ENCODE results near the gene MVD. TPM values are rescaled to one million over a fixed set of nuclear protein-coding genes. Genes with fewer than 3 reads are reported as not detected.

Gene MVD
- total and polyA plus RNA-seq, 4 donors = 39.1 to 135 (median 119) TPM

GRCh38 chr16:88640498-88641247 is 22.2 kb downstream of the MVD start:
- H3K36me3 ChIP-seq (ENCODE audit: control insufficient read depth in 4 of 4, insufficient read depth in 4 of 4, low read length in 4 of 4) = peaks cover 0 to 15% (median 2%) of the 10 kb centered on the region in 4 donors
- no peak overlapping the region for H3K4me3 ChIP-seq
- H3K27me3 ChIP-seq (ENCODE audit: control insufficient read depth in 3 of 3, insufficient read depth in 3 of 3, low read length in 2 of 3) = peaks cover 0 to 49% (median 26%) of the 10 kb centered on the region in 3 donors
- no peak for TF ChIP-seq CTCF (IDR thresholded peaks at IDR 0.05; ENCODE audit: control extremely low read depth, extremely low read depth)
- H3K9ac ChIP-seq (ENCODE audit: insufficient read depth in 1 of 2, low read length in 2 of 2) = no peak overlapping the region
- peaks cover 0 to 2% (median 0%) of the 10 kb centered on the region in 4 donors for H3K9me3 ChIP-seq (ENCODE audit: control insufficient read depth in 4 of 4, insufficient read depth in 3 of 4, low read length in 3 of 4)
- 64 to 67% methylated on average over 15 to 17 of the region's 17 CpGs for WGBS, 2 donors
- H3K27ac ChIP-seq (ENCODE audit: low read depth in 1 of 2, low read length in 1 of 2) = no peak overlapping the region
- H3K4me1 ChIP-seq (ENCODE audit: control insufficient read depth in 5 of 5, insufficient read depth in 5 of 5, low read length in 5 of 5) = peaks cover 0 to 4% (median 0%) of the 10 kb centered on the region in 5 donors
- DNase-seq (no peak), ATAC-seq (ENCODE audit: insufficient read depth, low FRiP score) (no peak)

- TF ChIP-seq CTCF (IDR thresholded peaks at IDR 0.05; ENCODE audit: control extremely low read depth, extremely low read depth) = no peak
- peaks cover 0 to 49% (median 26%) of the 10 kb centered on the region in 3 donors for H3K27me3 ChIP-seq (ENCODE audit: control insufficient read depth in 3 of 3, insufficient read depth in 3 of 3, low read length in 2 of 3)
- no peak overlapping the region for H3K4me3 ChIP-seq
- no peak for ATAC-seq (ENCODE audit: insufficient read depth, low FRiP score)
- no peak for DNase-seq
- WGBS, 2 donors = 40 to 42% methylated on average over 13 of the region's 13 CpGs
- H3K9ac ChIP-seq (ENCODE audit: insufficient read depth in 1 of 2, low read length in 2 of 2) = no peak overlapping the region
- peaks cover 0 to 15% (median under 1%) of the 10 kb centered on the region in 4 donors for H3K36me3 ChIP-seq (ENCODE audit: control insufficient read depth in 4 of 4, insufficient read depth in 4 of 4, low read length in 4 of 4)
- H3K4me1 ChIP-seq (ENCODE audit: control insufficient read depth in 5 of 5, insufficient read depth in 5 of 5, low read length in 5 of 5) = peaks cover 0 to 4% (median 0%) of the 10 kb centered on the region in 5 donors
- H3K27ac ChIP-seq (ENCODE audit: low read depth in 1 of 2, low read length in 1 of 2) = no peak overlapping the region
- peaks cover 0 to 2% (median 0%) of the 10 kb centered on the region in 4 donors for H3K9me3 ChIP-seq (ENCODE audit: control insufficient read depth in 4 of 4, insufficient read depth in 3 of 4, low read length in 3 of 4)
These were observed 22.8 kb downstream of the MVD start for GRCh38 chr16:88640039-88640495.

GRCh38 chr16:88639231-88640038 is 23.5 kb downstream of the MVD start:
- Histone ChIP-seq H3K9ac (ENCODE audit: insufficient read depth in 1 of 2, low read length in 2 of 2) (no peak overlapping the region), H3K4me1 (ENCODE audit: control insufficient read depth in 5 of 5, insufficient read depth in 5 of 5, low read length in 5 of 5) (peaks cover 0 to 9% (median 0%) of the 10 kb centered on the region in 5 donors), H3K4me3 (no peak overlapping the region), H3K27me3 (ENCODE audit: control insufficient read depth in 3 of 3, insufficient read depth in 3 of 3, low read length in 2 of 3) (peaks cover 0 to 49% (median 26%) of the 10 kb centered on the region in 3 donors), H3K27ac (ENCODE audit: low read depth in 1 of 2, low read length in 1 of 2) (no peak overlapping the region), H3K36me3 (ENCODE audit: control insufficient read depth in 4 of 4, insufficient read depth in 4 of 4, low read length in 4 of 4) (peaks cover 0 to 13% (median 0%) of the 10 kb centered on the region in 4 donors), H3K9me3 (ENCODE audit: control insufficient read depth in 4 of 4, insufficient read depth in 3 of 4, low read length in 3 of 4) (peaks cover 0 to 2% (median 0%) of the 10 kb centered on the region in 4 donors)
- WGBS, 2 donors = 23 to 29% methylated on average over 45 of the region's 45 CpGs
- TF ChIP-seq CTCF (IDR thresholded peaks at IDR 0.05; ENCODE audit: control extremely low read depth, extremely low read depth) = no peak
- DNase-seq (no peak), ATAC-seq (ENCODE audit: insufficient read depth, low FRiP score) (no peak)
